Sigmoid colon (tissue), 4 donors: ENCODE results near the gene EML4.

Experiments used
- CTCF ChIP-seq, 4 experiments: fragments of 450-650 bp in 3 of 4; fragments of 200-600 bp in 1 of 4; IDR thresholded peaks; one replicate each; pipeline ENCODE4 v1.5.1; 2016 to 2019; ENCODE audit warnings: antibody characterized with exemption in 4 of 4, mild to moderate bottlenecking in 3 of 4, moderate library complexity in 2 of 4
- POLR2AphosphoS5 ChIP-seq, 4 donors: sonication (generic); formaldehyde crosslinking; IDR thresholded peaks; one replicate each; pipeline ENCODE4 v1.6.1; 2017; ENCODE audit warnings: antibody characterized with exemption in 4 of 4

- no peak for TF ChIP-seq CTCF (IDR thresholded peaks at IDR 0.05)
- no peak for TF ChIP-seq POLR2AphosphoS5 (IDR thresholded peaks at IDR 0.05)
Observed at GRCh38 chr2:42345986-42346385, 176.8 kb downstream of the EML4 start.
